HFF-Myc (cell line): ENCODE measurements around the gene ZNF777.

Experiments used
- DNase-seq: peaks from one replicate; pipeline ENCODE4 v3.0.0-alpha.2; 2011; ENCODE audit warnings: low read depth; ENCODE audit errors: extremely low read depth
- H3K4me3 ChIP-seq: replicated peaks from 2 replicates; pipeline ENCODE4 v1.5.1; 2011; ENCODE audit warnings: low read depth, mild to moderate bottlenecking, control low read depth, low read length
- CTCF ChIP-seq: IDR thresholded peaks from 2 replicates; pipeline ENCODE4 v1.5.1; 2012; ENCODE audit warnings: mild to moderate bottlenecking, low read depth, low read length, control low read depth; ENCODE audit errors: missing control alignments

Gene ZNF777

GRCh38 chr7:149442924-149443323 is 17.9 kb downstream of the ZNF777 start:
- DNase-seq: no peak
- no peak for TF ChIP-seq CTCF

GRCh38 chr7:149440222-149440621 is 20.6 kb downstream of the ZNF777 start:
- DNase-seq: no peak
- no peak for TF ChIP-seq CTCF
- H3K4me3 ChIP-seq: no peak overlapping the region

More at GRCh38 chr7:149442924-149443323, 17.9 kb downstream of the ZNF777 start:
- H3K4me3 ChIP-seq: no peak overlapping the region

- no peak overlapping the region for H3K4me3 ChIP-seq
- DNase-seq: no peak
- TF ChIP-seq CTCF: no peak
Observed at GRCh38 chr7:149436358-149436757, 24.5 kb downstream of the ZNF777 start.

GRCh38 chr7:149433124-149433523 is 27.7 kb downstream of the ZNF777 start:
- DNase-seq: no peak
- H3K4me3 ChIP-seq: no peak overlapping the region
- no peak for TF ChIP-seq CTCF

GRCh38 chr7:149432121-149432691 is 28.7 kb downstream of the ZNF777 start:
- no peak overlapping the region for H3K4me3 ChIP-seq
- DNase-seq: no peak
- TF ChIP-seq CTCF: no peak

GRCh38 chr7:149431486-149432120 is 29.3 kb downstream of the ZNF777 start:
- no peak for DNase-seq
- TF ChIP-seq CTCF: no peak
- H3K4me3 ChIP-seq: no peak overlapping the region
